ENCODE measurements around the gene RBBP5.

DNA sequence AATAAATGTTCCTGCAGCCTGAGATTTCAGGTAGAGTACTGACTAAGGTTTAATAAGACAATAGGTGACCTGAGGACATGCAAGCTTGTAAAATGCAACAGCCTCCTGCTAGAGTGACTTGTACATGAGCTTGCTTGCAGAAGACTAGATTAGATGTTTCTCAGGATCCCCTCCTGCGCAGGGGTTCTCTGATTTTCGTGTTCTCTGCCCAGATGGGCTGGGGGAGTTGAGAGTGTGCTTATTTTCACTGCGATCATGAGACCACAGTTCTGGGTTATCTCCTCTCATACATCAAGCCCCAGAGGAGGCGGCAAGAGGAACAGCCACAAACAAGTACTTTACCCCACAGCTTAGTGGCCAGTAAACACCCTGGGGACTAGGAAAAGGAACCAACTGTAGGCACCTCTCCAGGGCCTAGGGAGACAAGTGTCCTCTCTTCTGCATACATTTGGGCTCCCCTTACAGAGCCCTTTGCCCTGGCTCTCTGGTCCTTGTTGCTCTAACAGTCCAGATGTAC, 45.5 kb downstream of the RBBP5 start:
- TF ChIP-seq NFIC (IDR thresholded peaks at IDR 0.05) (no peak), RAD21 (IDR thresholded peaks at IDR 0.05; ENCODE audit: low read depth) (no peak), YY1 (IDR thresholded peaks at IDR 0.05; ENCODE audit: low read depth) (no peak), TAF1 (IDR thresholded peaks at IDR 0.05; ENCODE audit: low read depth) (no peak), CREB1 (IDR thresholded peaks at IDR 0.05; ENCODE audit: low read depth) (no peak), FOXM1 (IDR thresholded peaks at IDR 0.05; ENCODE audit: borderline replicate concordance, low read depth) (no peak)
- TF ChIP-seq, protein P1, sequence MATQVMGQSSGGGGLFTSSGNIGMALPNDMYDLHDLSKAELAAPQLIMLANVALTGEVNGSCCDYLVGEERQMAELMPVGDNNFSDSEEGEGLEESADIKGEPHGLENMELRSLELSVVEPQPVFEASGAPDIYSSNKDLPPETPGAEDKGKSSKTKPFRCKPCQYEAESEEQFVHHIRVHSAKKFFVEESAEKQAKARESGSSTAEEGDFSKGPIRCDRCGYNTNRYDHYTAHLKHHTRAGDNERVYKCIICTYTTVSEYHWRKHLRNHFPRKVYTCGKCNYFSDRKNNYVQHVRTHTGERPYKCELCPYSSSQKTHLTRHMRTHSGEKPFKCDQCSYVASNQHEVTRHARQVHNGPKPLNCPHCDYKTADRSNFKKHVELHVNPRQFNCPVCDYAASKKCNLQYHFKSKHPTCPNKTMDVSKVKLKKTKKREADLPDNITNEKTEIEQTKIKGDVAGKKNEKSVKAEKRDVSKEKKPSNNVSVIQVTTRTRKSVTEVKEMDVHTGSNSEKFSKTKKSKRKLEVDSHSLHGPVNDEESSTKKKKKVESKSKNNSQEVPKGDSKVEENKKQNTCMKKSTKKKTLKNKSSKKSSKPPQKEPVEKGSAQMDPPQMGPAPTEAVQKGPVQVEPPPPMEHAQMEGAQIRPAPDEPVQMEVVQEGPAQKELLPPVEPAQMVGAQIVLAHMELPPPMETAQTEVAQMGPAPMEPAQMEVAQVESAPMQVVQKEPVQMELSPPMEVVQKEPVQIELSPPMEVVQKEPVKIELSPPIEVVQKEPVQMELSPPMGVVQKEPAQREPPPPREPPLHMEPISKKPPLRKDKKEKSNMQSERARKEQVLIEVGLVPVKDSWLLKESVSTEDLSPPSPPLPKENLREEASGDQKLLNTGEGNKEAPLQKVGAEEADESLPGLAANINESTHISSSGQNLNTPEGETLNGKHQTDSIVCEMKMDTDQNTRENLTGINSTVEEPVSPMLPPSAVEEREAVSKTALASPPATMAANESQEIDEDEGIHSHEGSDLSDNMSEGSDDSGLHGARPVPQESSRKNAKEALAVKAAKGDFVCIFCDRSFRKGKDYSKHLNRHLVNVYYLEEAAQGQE (IDR thresholded peaks at IDR 0.05; ENCODE audit: low read depth), result no peak
